Measurements from ENCODE around the gene PIK3R5.

PIK3R5 gene

GRCh38 chr17:8913091-8913490, 52.4 kb downstream of the PIK3R5 start:
- Mint-ChIP-seq H3K36me3 (ENCODE audit: low read depth) (peaks cover 45% of the 10 kb centered on the region), H3K9me3 (peaks cover 6% of the 10 kb centered on the region), H3K4me1 (ENCODE audit: low read depth) (peaks cover 2% of the 10 kb centered on the region), H3K27me3 (ENCODE audit: low read depth) (no peaks in the 10 kb centered on the region), H3K27ac (no peak overlapping the region), H3K4me3 (no peak overlapping the region)

GRCh38 chr17:8912084-8912981, 53.2 kb downstream of the PIK3R5 start:
- Mint-ChIP-seq H3K4me1 (ENCODE audit: low read depth) (peaks cover 2% of the 10 kb centered on the region), H3K4me3 (no peak overlapping the region), H3K9me3 (peaks cover 4% of the 10 kb centered on the region), H3K27ac (no peak overlapping the region), H3K27me3 (ENCODE audit: low read depth) (no peaks in the 10 kb centered on the region), H3K36me3 (ENCODE audit: low read depth) (peaks cover 43% of the 10 kb centered on the region)

DNA sequence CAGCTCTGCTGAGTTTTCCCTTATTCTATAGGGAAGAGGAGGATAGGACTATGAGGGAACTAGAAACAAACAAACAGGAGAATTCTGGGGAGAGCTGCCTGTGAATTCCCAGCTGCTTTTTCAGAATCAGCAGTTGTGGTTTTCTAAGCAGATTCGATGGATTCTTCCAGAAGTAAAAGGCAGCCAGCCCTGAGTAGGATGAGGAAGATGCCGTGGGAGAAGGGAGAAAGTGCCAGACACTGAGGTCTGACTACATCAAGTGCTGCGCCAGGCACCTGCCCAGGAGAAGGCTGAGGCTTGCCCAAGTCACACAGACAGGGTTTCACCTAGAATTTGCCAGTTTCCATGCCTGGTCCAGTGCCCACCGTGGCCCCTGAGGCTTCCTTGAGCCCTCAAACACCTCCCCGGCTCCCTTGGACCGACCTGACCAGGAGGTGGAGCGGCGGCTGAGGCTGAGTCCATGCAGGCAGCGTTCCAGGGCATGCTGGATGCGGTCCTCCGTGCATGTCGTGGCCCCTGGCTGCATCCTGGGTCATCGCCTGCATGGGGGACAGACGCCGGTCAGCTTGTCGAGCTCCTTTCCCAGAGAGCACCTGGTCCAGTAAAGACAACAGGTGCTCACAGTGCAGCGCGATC, 54.4 kb downstream of the PIK3R5 start:
- no peak overlapping the region for H3K27ac Mint-ChIP-seq
- H3K27me3 Mint-ChIP-seq (ENCODE audit: low read depth): no peaks in the 10 kb centered on the region
- no peak overlapping the region for H3K4me3 Mint-ChIP-seq
- no peaks in the 10 kb centered on the region for H3K9me3 Mint-ChIP-seq
- peaks cover 38% of the 10 kb centered on the region for H3K36me3 Mint-ChIP-seq (ENCODE audit: low read depth)
- peaks cover 2% of the 10 kb centered on the region for H3K4me1 Mint-ChIP-seq (ENCODE audit: low read depth)

DNA sequence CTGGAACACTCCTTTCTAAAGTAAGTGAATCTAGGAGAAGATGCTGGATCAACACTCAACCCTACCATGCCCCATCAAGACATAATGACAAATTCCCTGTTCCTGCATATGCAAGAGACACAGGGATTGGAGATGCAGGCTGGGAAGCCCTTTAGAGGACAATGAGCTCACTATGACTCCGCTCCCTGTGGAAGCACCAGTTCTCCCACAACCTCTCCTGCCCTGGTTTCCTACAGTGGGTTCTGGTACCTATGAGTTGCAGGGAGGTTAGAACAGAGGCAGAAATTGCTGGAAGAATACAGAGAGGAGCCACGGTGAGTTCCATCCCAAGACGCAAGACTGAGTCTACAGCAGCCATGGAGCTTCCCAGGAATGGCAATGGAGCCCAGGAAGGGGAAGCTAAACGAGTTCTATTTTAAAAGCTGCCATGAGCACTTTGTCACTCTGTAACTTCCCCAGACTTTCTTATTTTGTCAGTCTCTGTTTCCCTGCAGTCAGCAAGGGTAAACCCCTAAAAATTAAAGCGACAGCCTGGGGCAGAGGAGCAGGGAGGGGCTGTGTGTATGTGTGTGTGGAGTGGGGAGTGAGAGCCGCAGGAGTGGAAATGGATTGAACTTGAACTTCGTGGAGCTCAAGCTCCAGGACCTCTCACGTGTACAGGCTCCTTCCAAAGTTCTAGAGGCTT, 55.8 kb downstream of the PIK3R5 start:
- H3K27ac Mint-ChIP-seq: no peak overlapping the region
- H3K36me3 Mint-ChIP-seq (ENCODE audit: low read depth): peaks cover 41% of the 10 kb centered on the region
- no peaks in the 10 kb centered on the region for H3K9me3 Mint-ChIP-seq
- H3K27me3 Mint-ChIP-seq (ENCODE audit: low read depth): no peaks in the 10 kb centered on the region
- peaks cover 4% of the 10 kb centered on the region for H3K4me1 Mint-ChIP-seq (ENCODE audit: low read depth)
- H3K4me3 Mint-ChIP-seq: no peak overlapping the region

DNA sequence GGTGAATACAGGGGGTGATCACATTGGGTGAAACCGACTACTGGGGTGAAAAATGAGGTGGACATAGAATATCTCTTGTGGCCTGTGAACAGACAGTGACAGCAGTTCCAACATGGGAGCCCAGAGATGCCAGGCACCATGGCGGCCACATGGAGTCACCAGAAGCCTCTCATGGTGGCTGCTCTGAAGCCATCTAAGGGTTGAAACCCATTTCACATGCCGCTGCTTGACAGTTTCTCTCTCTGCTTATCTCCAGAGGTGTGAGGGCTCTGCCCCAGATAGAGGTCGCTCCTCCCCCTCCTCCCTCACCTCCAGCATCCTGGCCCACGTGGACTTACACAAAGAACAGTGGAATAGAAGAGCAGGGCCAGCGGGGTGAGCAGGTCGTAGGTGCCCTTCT, 60.2 kb downstream of the PIK3R5 start:
- H3K36me3 Mint-ChIP-seq (ENCODE audit: low read depth): peaks cover 55% of the 10 kb centered on the region
- H3K4me3 Mint-ChIP-seq: no peak overlapping the region
- H3K4me1 Mint-ChIP-seq (ENCODE audit: low read depth): peaks cover 19% of the 10 kb centered on the region
- no peaks in the 10 kb centered on the region for H3K9me3 Mint-ChIP-seq
- no peaks in the 10 kb centered on the region for H3K27me3 Mint-ChIP-seq (ENCODE audit: low read depth)
- H3K27ac Mint-ChIP-seq: no peak overlapping the region

DNA sequence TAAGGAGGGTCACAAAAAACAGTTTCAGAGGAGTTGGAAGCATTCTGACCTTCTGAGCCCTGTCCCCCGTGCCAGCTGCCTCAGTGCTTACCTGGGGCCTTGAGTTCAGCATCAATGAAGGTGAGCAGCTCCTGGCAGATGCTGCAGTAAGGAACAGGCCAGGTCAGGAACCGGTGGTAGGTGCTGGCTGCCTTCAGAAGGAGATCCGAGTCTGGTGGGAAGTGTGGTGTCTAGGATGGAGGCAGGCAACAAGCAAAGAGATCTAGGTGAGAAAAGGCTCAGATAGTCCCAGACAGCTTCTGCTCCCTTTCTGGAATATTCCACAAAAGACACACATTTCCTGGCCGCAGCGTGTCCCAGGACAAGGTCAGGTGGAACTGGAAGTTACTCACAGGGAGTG, 60.8 kb downstream of the PIK3R5 start:
- Mint-ChIP-seq H3K9me3 (no peaks in the 10 kb centered on the region), H3K36me3 (ENCODE audit: low read depth) (peaks cover 58% of the 10 kb centered on the region), H3K27me3 (ENCODE audit: low read depth) (no peaks in the 10 kb centered on the region), H3K4me3 (no peak overlapping the region), H3K27ac (no peak overlapping the region), H3K4me1 (ENCODE audit: low read depth) (peaks cover 25% of the 10 kb centered on the region)

- Mint-ChIP-seq H3K4me1 (ENCODE audit: low read depth) (peaks cover 27% of the 10 kb centered on the region), H3K9me3 (no peaks in the 10 kb centered on the region), H3K27ac (no peak overlapping the region), H3K4me3 (no peak overlapping the region), H3K36me3 (ENCODE audit: low read depth) (peaks cover 56% of the 10 kb centered on the region), H3K27me3 (ENCODE audit: low read depth) (no peaks in the 10 kb centered on the region)
Observed at GRCh38 chr17:8904201-8904600, 61.3 kb downstream of the PIK3R5 start.

- Mint-ChIP-seq H3K9me3 (no peaks in the 10 kb centered on the region), H3K27ac (peak overlapping the region; percentile 66), H3K27me3 (ENCODE audit: low read depth) (no peaks in the 10 kb centered on the region), H3K4me3 (peak overlapping the region; percentile 23), H3K4me1 (ENCODE audit: low read depth) (peaks cover 53% of the 10 kb centered on the region), H3K36me3 (ENCODE audit: low read depth) (peaks cover 76% of the 10 kb centered on the region)
Observed at GRCh38 chr17:8900626-8901585, 64.6 kb downstream of the PIK3R5 start.

DNA sequence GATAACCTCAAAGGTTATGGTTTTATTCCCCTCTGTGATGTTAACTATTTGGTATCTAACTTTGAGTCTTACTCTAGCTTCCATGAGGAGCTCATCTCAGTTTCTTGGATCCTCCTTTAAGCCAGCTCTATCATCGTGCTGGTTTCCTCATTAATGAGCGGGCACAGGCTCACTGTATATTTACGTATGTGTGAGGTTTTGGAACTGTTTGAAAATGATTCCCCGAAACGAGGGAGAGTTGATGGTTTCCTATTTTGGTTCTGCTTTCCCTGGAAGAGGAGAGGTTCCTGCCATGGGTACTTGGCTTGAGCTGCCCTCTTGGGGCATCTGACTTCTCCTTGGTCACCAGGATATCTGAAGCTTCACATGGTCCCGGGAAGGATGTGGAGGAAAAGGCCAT, 65.3 kb downstream of the PIK3R5 start:
- Mint-ChIP-seq H3K4me1 (ENCODE audit: low read depth) (peaks cover 54% of the 10 kb centered on the region), H3K9me3 (no peaks in the 10 kb centered on the region), H3K4me3 (peak overlapping the region; percentile 12), H3K27ac (peak overlapping the region; percentile 66), H3K27me3 (ENCODE audit: low read depth) (no peaks in the 10 kb centered on the region), H3K36me3 (ENCODE audit: low read depth) (peaks cover 77% of the 10 kb centered on the region)

GRCh38 chr17:8898636-8899035, 66.9 kb downstream of the PIK3R5 start:
- H3K27me3 Mint-ChIP-seq (ENCODE audit: low read depth): no peaks in the 10 kb centered on the region
- H3K4me1 Mint-ChIP-seq (ENCODE audit: low read depth): peaks cover 61% of the 10 kb centered on the region
- H3K36me3 Mint-ChIP-seq (ENCODE audit: low read depth): peaks cover 67% of the 10 kb centered on the region
- peak overlapping the region; percentile 88 for H3K27ac Mint-ChIP-seq
- no peaks in the 10 kb centered on the region for H3K9me3 Mint-ChIP-seq
- peak overlapping the region; percentile 58 for H3K4me3 Mint-ChIP-seq

DNA sequence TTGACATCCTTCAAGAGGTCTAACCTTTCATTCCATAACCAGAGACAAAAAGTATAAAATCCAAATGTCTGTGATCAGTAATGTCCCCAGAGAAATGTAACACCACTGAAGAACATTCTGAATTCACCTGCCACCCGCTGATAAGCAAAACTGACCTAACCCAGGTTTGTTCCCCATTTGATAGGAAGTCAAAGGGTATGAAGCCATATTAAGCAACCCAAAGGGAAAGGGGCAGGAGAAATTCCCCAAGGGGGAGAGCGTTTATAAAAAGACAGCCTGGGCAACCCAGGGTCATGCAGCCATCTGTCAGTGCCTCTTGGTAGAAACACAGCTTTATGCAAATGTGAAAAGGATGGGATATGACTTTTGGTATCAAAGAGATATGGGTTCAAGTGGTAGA, 67.4 kb downstream of the PIK3R5 start:
- Mint-ChIP-seq H3K27me3 (ENCODE audit: low read depth) (no peaks in the 10 kb centered on the region), H3K36me3 (ENCODE audit: low read depth) (peaks cover 68% of the 10 kb centered on the region), H3K4me3 (no peak overlapping the region), H3K27ac (peak overlapping the region; percentile 8), H3K4me1 (ENCODE audit: low read depth) (peaks cover 63% of the 10 kb centered on the region), H3K9me3 (no peaks in the 10 kb centered on the region)

DNA sequence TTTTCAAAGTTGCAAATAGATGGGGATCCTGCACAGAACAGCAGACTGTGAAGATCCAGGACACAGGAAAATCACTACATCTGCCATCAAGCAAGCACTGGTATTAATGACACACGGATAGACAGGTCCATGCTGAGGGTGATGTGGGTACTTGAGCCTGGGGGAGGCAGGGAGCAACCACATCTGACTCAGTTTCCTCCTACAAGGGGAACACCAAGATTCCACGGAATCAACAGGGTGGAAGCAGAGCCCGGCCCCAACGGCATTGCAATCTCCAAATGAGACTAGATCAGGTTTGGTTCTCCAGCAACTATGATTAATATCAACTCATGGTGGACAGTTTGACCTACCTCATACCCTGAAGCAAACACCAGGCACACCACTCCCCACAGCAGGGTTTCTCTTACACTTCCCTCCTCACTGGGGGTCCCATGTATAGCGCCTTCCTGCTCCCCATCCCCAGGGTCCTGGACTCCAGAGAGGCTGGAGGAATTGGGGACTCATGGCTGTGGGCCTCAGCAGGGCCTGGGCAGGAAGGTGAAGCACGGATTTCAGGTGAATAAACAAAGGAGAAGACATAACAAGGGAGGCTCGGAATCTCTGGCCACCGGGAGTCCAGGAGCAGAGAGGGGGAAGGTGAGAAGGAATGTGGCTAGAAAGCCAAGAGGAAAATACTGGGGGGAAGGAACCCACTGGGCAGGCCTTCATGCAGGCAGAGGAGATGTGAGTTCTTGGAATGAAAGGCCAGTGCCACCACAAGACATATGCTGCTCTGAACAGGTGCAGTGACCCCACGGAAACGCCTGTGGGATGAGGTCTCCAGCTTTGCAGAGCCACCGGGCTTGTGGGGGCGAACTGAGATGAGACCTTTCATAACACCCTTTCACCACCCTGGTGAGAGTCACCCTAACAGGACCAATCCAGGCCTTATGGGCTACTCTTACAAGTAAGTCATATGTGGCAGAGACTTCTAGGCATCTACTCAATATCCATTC, 68.6 kb downstream of the PIK3R5 start:
- H3K9me3 Mint-ChIP-seq: no peaks in the 10 kb centered on the region
- H3K27ac Mint-ChIP-seq: peak overlapping the region; percentile 6
- no peaks in the 10 kb centered on the region for H3K27me3 Mint-ChIP-seq (ENCODE audit: low read depth)
- H3K4me1 Mint-ChIP-seq (ENCODE audit: low read depth): peaks cover 73% of the 10 kb centered on the region
- no peak overlapping the region for H3K4me3 Mint-ChIP-seq
- H3K36me3 Mint-ChIP-seq (ENCODE audit: low read depth): peaks cover 77% of the 10 kb centered on the region

DNA sequence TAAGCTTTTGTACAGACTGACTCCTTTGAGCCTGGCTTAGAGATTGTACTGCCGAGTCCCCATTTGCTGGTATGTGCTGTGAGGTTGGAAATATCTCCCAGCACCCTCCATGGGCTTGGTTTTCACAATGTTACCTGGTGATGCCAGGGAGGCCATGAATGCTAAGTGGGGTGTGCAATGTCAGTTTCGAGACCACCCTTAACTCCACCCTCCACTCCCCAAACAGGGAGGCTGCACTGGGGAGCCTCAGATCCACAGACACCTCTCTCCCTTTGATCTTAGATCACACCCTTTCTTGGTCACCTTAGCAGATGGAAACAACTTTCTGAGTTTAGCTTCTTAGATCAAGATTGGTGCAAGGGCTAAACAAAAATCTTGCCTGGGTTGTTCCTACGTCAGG, 69.4 kb downstream of the PIK3R5 start:
- H3K4me3 Mint-ChIP-seq: no peak overlapping the region
- no peak overlapping the region for H3K27ac Mint-ChIP-seq
- no peaks in the 10 kb centered on the region for H3K27me3 Mint-ChIP-seq (ENCODE audit: low read depth)
- peaks cover 66% of the 10 kb centered on the region for H3K4me1 Mint-ChIP-seq (ENCODE audit: low read depth)
- H3K9me3 Mint-ChIP-seq: no peaks in the 10 kb centered on the region
- peaks cover 70% of the 10 kb centered on the region for H3K36me3 Mint-ChIP-seq (ENCODE audit: low read depth)
